Ishikawa (cell line): ENCODE measurements around the gene HES3.

Source experiments
- CEBPB ChIP-seq: IDR thresholded peaks from 2 replicates; pipeline ENCODE4 v1.6.1; 2012
- CREB1 ChIP-seq: IDR thresholded peaks from 2 replicates; pipeline ENCODE4 v1.6.1; 2012; ENCODE audit warnings: low read depth
- EGR1 ChIP-seq: IDR thresholded peaks from 2 replicates; pipeline ENCODE4 v1.6.1; 2012
- EP300 ChIP-seq: IDR thresholded peaks from 2 replicates; pipeline ENCODE4 v1.6.1; 2012; ENCODE audit warnings: borderline replicate concordance
- MAX ChIP-seq: IDR thresholded peaks from 2 replicates; pipeline ENCODE4 v1.6.1; 2012
- RAD21 ChIP-seq: IDR thresholded peaks from 2 replicates; pipeline ENCODE4 v1.6.1; 2012; ENCODE audit warnings: low read depth
- REST ChIP-seq: IDR thresholded peaks from 2 replicates; pipeline ENCODE4 v1.6.1; 2012; ENCODE audit warnings: low read depth, mild to moderate bottlenecking
- TCF12 ChIP-seq: IDR thresholded peaks from 2 replicates; pipeline ENCODE4 v1.6.1; 2012; ENCODE audit warnings: low read depth
- TEAD4 ChIP-seq: IDR thresholded peaks from 2 replicates; pipeline ENCODE4 v1.6.1; 2012
- USF1 ChIP-seq: IDR thresholded peaks from 2 replicates; pipeline ENCODE4 v1.6.1; 2012
- YY1 ChIP-seq: IDR thresholded peaks from 2 replicates; pipeline ENCODE4 v1.6.1; 2012; ENCODE audit warnings: low read depth

GRCh38 chr1:6268415-6268814, 24.4 kb downstream of the HES3 start:
- no peak for TF ChIP-seq USF1
- no peak for TF ChIP-seq RAD21
- no peak for TF ChIP-seq CEBPB
- TF ChIP-seq REST: no peak
- no peak for TF ChIP-seq EP300
- TF ChIP-seq CREB1: no peak
- no peak for TF ChIP-seq EGR1
- TF ChIP-seq MAX: no peak
- no peak for TF ChIP-seq YY1
- TF ChIP-seq TCF12: no peak
- TF ChIP-seq TEAD4: no peak
